CD4-positive, alpha-beta T cell treated with Interleukin-12 subunit alpha and Interleukin-12 subunit beta, for 1 hour (primary cell): ENCODE data around the gene PEX13.

Source experiments
- DNase-seq: peaks from one replicate; pipeline ENCODE4 v3.0.0-alpha.2; 2020

The PEX13 gene

GRCh38 chr2:61085883-61086282 is 68.4 kb downstream of the PEX13 start:
- DNase-seq: no peak

- DNase-seq: no peak
These were observed 72.3 kb downstream of the PEX13 start for GRCh38 chr2:61089797-61090196.

DNA sequence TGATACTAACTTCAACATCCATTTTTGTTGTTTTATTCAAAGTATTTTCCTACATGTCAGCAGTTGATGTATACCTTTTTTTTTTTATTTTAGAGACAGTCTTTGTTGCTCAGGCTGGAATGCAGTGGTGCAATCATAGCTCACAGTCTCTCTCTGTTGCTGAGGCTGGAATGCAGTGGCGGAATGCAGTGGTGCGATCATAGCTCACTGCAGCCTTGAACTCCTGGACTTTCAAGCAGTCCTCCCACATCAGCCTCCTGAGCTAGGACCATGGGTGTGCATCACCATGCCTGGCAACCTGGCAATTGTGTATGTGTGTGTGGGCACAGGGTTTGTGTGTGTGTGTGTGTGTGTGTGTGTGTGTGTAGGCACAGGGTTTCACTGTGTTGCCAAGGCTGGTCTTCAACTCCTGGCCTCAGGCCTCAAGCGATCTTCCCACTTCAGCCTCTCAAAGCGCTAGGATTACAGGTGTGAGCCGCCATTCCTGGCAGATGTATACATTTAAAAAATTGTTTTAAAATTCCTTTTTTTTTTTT is 72.9 kb downstream of the PEX13 start:
- no peak for DNase-seq

DNA sequence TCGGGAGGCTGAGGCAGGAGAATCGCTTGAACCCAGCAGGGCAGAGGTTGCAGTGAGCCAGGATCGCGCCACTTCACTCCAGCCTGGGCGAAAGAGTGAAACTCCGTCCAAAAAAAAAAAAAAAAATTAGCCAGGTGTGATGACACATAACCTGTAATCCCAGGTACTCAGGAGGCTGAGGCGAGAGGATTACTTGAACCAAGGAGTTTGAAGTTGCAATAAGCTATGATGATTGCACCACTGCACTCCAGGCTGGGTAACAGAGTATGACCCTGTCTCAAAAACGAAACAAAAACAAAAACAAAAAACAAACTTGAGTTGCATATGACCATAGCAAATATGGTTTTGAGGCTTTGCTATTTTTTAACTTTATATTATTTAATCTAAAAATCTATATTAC is 74.0 kb downstream of the PEX13 start:
- DNase-seq: no peak

DNA sequence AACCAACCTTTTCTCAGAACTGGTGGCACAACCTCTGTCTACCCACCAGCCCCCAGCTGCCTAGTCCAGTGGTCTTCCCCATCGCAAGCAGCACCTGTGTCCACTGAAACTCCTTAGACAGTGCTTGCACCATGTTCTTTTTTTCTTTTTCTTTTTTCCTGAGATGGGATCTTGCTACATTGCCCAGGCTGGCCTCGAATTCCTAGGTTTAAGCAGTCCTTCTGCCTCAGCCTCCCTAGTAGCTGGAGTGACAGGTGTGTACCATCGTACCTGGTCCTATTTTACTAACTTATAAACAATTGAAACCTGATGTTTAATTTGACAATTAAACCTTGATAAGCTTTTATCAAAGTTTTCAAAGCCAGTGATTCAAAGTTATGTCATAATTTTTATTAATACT is 78.9 kb downstream of the PEX13 start:
- no peak for DNase-seq

- no peak for DNase-seq
These were observed 83.3 kb downstream of the PEX13 start for GRCh38 chr2:61100801-61101200.
